H9 (cell line): Measurements from ENCODE around the gene ERFE. TPM values are rescaled to one million over a fixed set of nuclear protein-coding genes. Genes with fewer than 3 reads are reported as not detected.

Source experiments
- DNase-seq: peaks from one replicate; pipeline ENCODE4 v3.0.0-alpha.2; 2017
- H2AFZ ChIP-seq: one replicate; pipeline ENCODE4 v1.6.1; 2013; ENCODE audit warnings: mild to moderate bottlenecking, low read length, control low read depth, moderate library complexity
- H2AK5ac ChIP-seq: 2 replicates; pipeline ENCODE4 v1.6.1; 2013; ENCODE audit warnings: low read length, control low read depth, mixed read lengths; ENCODE audit not compliant: insufficient read length
- H2BK120ac ChIP-seq: one replicate; pipeline ENCODE4 v1.6.1; 2013; ENCODE audit warnings: low read depth, mild to moderate bottlenecking, low read length, control low read depth, inconsistent platforms; ENCODE audit not compliant: poor library complexity, severe bottlenecking
- H2BK12ac ChIP-seq: 2 replicates; pipeline ENCODE4 v1.6.1; 2013; ENCODE audit warnings: low read length, control low read depth, mixed read lengths, low read depth; ENCODE audit not compliant: insufficient read length
- H2BK15ac ChIP-seq: 2 replicates; pipeline ENCODE4 v1.6.1; 2013; ENCODE audit warnings: low read depth, low read length, control low read depth
- H2BK20ac ChIP-seq: one replicate; pipeline ENCODE4 v1.6.1; 2013; ENCODE audit warnings: low read depth, mild to moderate bottlenecking, low read length, control low read depth, inconsistent platforms; ENCODE audit not compliant: poor library complexity, severe bottlenecking
- H2BK5ac ChIP-seq: 2 replicates; pipeline ENCODE4 v1.6.1; 2013; ENCODE audit warnings: low read length, control low read depth, mixed read lengths; ENCODE audit not compliant: insufficient read length
- H3K14ac ChIP-seq: 2 replicates; pipeline ENCODE4 v1.6.1; 2013; ENCODE audit warnings: low read length, control low read depth; ENCODE audit not compliant: insufficient read depth
- H3K18ac ChIP-seq: 2 replicates; pipeline ENCODE4 v1.6.1; 2013; ENCODE audit warnings: low read depth, mild to moderate bottlenecking, mixed read lengths, low read length, control low read depth; ENCODE audit not compliant: insufficient read length
- H3K23ac ChIP-seq: 2 replicates; pipeline ENCODE4 v1.6.1; 2013; ENCODE audit warnings: low read length, control low read depth, mixed read lengths, low read depth; ENCODE audit not compliant: insufficient read length
- H3K23me2 ChIP-seq: 2 replicates; pipeline ENCODE4 v1.6.1; 2013; ENCODE audit warnings: low read depth, mild to moderate bottlenecking, mixed read lengths, low read length, control low read depth; ENCODE audit not compliant: insufficient read length, poor library complexity, severe bottlenecking
- H3K27ac ChIP-seq: 2 replicates; pipeline ENCODE4 v1.5.1; 2013; ENCODE audit warnings: low read length, control low read depth, mixed read lengths, low read depth; ENCODE audit not compliant: insufficient read length
- H3K27me3 ChIP-seq: 2 replicates; pipeline ENCODE4 v1.6.1; 2013; ENCODE audit warnings: low read length, control low read depth, inconsistent platforms; ENCODE audit not compliant: insufficient read depth
- H3K4ac ChIP-seq: 2 replicates; pipeline ENCODE4 v1.6.1; 2013; ENCODE audit warnings: low read depth, mild to moderate bottlenecking, control low read depth, inconsistent platforms, low read length, moderate library complexity
- H3K4me1 ChIP-seq: 2 replicates; pipeline ENCODE4 v1.6.1; 2013; ENCODE audit warnings: low read length, control low read depth, inconsistent platforms; ENCODE audit not compliant: insufficient read depth
- H3K4me2 ChIP-seq: 2 replicates; pipeline ENCODE4 v1.6.1; 2013; ENCODE audit warnings: low read length, control low read depth, mixed read lengths; ENCODE audit not compliant: insufficient read length, insufficient read depth
- H3K56ac ChIP-seq: 2 replicates; pipeline ENCODE4 v1.6.1; 2013; ENCODE audit warnings: low read depth, mild to moderate bottlenecking, mixed read lengths, low read length, control low read depth; ENCODE audit not compliant: insufficient read length
- H3K79me1 ChIP-seq: 2 replicates; pipeline ENCODE4 v1.6.1; 2013; ENCODE audit warnings: low read depth, mild to moderate bottlenecking, moderate library complexity, low read length, control low read depth, inconsistent platforms; ENCODE audit not compliant: insufficient read depth, poor library complexity, severe bottlenecking
- H3K79me2 ChIP-seq: 2 replicates; pipeline ENCODE4 v1.6.1; 2013; ENCODE audit warnings: low read length, control low read depth, inconsistent platforms; ENCODE audit not compliant: insufficient read depth
- H3K9ac ChIP-seq: 2 replicates; pipeline ENCODE4 v1.6.1; 2013; ENCODE audit warnings: low read length, control low read depth, mixed read lengths; ENCODE audit not compliant: insufficient read length; ENCODE audit errors: extremely low read depth
- H3K9me3 ChIP-seq: one replicate; pipeline ENCODE4 v1.6.1; 2013; ENCODE audit warnings: low read depth, low read length, inconsistent platforms; ENCODE audit not compliant: control insufficient read depth
- H3T11ph ChIP-seq: one replicate; pipeline ENCODE4 v1.6.1; 2013; ENCODE audit warnings: mild to moderate bottlenecking, low read length, control low read depth, inconsistent platforms
- H4K20me1 ChIP-seq: one replicate; pipeline ENCODE4 v1.6.1; 2013; ENCODE audit not compliant: control insufficient read depth, insufficient read length, insufficient read depth
- H4K5ac ChIP-seq: 2 replicates; pipeline ENCODE4 v1.6.1; 2013; ENCODE audit warnings: low read depth, mild to moderate bottlenecking, mixed read lengths, low read length, control low read depth; ENCODE audit not compliant: insufficient read length
- H4K8ac ChIP-seq: replicated peaks from 2 replicates; pipeline ENCODE4 v1.6.1; 2013; ENCODE audit warnings: low read length, control low read depth, mixed read lengths, low read depth; ENCODE audit not compliant: insufficient read length
- H4K91ac ChIP-seq: 2 replicates; pipeline ENCODE4 v1.6.1; 2013; ENCODE audit warnings: low read depth, mild to moderate bottlenecking, moderate library complexity, mixed read lengths, low read length, control low read depth; ENCODE audit not compliant: insufficient read length
- H3K27ac Mint-ChIP-seq, 3 experiments: 2 replicates in 2 of 3; 3 replicates in 1 of 3; pipeline ENCODE4 v1.8.0; 2020 to 2021; ENCODE audit warnings: mixed read lengths in 3 of 3, mild to moderate bottlenecking in 1 of 3, moderate library complexity in 1 of 3
- H3K27me3 Mint-ChIP-seq: 2 replicates; pipeline ENCODE4 v1.8.0; 2021; ENCODE audit warnings: low read depth, mild to moderate bottlenecking, moderate library complexity, mixed read lengths
- H3K36me3 Mint-ChIP-seq, 3 experiments: 2 replicates in 2 of 3; 3 replicates in 1 of 3; pipeline ENCODE4 v1.8.0; 2020 to 2021; ENCODE audit warnings: low read depth in 3 of 3, mixed read lengths in 3 of 3; ENCODE audit not compliant: insufficient read depth in 1 of 3
- H3K4me1 Mint-ChIP-seq, 2 experiments: 2 replicates each; pipeline ENCODE4 v1.8.0; 2020; ENCODE audit warnings: mixed read lengths in 2 of 2
- H3K4me3 Mint-ChIP-seq, 2 experiments: 2 replicates in 1 of 2; 3 replicates in 1 of 2; pipeline ENCODE4 v1.8.0; 2020 to 2021; ENCODE audit warnings: mild to moderate bottlenecking in 2 of 2, mixed read lengths in 2 of 2, moderate library complexity in 1 of 2
- H3K9me3 Mint-ChIP-seq, 2 experiments: 2 replicates in 1 of 2; 3 replicates in 1 of 2; pipeline ENCODE4 v1.8.0; 2020; ENCODE audit warnings: mild to moderate bottlenecking in 2 of 2, mixed read lengths in 2 of 2, moderate library complexity in 1 of 2
- WGBS: extraction: QIAGEN DNeasy Blood & Tissue Kit; methylation state at CpG from one replicate; pipeline ENCODE4 v1.1.7; 2013; ENCODE audit warnings: missing lambda C conversion rate, low lambda C conversion rate, mixed read lengths; ENCODE audit not compliant: insufficient read length; ENCODE audit errors: extremely low coverage; 5-methylcytosine and 5-hydroxymethylcytosine counted together
- total RNA-seq: library from RNA; stranded (reverse); gene quantifications from 2 replicates; pipeline ENCODE4 v1.2.1, GENCODE V29; 2021
- TF ChIP-seq, protein P1 (sequence below): fragments of 200-600 bp; sonication (generic); conservative IDR thresholded peaks from 3 replicates; pipeline ENCODE4 v1.8.0; 2021; ENCODE audit warnings: antibody characterized with exemption, mild to moderate bottlenecking

Gene ERFE
- total RNA-seq, 1 experiment from 2014 or later = 2.1 TPM

DNA sequence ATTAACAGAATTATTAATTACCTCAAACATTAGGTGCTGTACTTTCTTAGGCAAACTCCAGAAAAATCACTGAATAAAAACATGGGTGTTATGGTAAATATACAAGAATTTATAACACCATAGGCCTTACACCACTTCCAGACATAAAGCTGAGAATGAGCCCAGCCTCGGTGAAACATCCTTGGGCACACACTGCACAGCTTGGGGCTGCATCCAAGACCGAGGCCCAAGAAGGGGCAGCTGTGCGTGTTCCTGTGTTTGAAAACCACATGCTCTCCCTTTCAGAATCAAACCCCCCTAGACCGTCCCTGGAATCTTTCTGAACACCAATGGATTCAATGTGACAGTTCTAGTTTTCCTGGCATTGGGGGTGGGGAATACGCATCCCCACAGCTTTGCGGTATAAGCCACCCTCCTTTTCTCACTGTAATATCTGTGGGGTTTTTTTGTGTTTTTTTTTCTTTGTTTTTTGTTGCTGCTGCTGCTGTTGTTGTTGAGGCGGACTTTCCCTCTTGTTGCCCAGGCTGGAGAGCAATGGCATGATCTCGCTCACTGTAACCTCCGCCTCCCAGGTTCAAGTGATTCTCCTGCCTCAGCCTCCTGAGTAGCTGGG, 12.9 kb downstream of the ERFE start:
- no peak overlapping the region for H4K91ac ChIP-seq
- H2AK5ac ChIP-seq = no peak overlapping the region
- no peaks in the 10 kb centered on the region for H3K79me2 ChIP-seq
- H3K23me2 ChIP-seq = no peaks in the 10 kb centered on the region
- H3K23ac ChIP-seq = no peak overlapping the region
- DNase-seq = no peak
- H2BK5ac ChIP-seq = no peak overlapping the region
- Mint-ChIP-seq H3K27ac (peak overlapping the region in 1 of 3 experiments; percentile 69; a peak in 1 of 7 replicates), H3K9me3 (no peaks in the 10 kb centered on the region), H3K4me3 (no peak overlapping the region), H3K36me3 (peaks cover 16 to 58% (median 35%) of the 10 kb centered on the region in 3 experiments; a peak in 6 of 7 replicates), H3K27me3 (no peaks in the 10 kb centered on the region), H3K4me1 (no peaks in the 10 kb centered on the region)
- TF ChIP-seq, protein P1, sequence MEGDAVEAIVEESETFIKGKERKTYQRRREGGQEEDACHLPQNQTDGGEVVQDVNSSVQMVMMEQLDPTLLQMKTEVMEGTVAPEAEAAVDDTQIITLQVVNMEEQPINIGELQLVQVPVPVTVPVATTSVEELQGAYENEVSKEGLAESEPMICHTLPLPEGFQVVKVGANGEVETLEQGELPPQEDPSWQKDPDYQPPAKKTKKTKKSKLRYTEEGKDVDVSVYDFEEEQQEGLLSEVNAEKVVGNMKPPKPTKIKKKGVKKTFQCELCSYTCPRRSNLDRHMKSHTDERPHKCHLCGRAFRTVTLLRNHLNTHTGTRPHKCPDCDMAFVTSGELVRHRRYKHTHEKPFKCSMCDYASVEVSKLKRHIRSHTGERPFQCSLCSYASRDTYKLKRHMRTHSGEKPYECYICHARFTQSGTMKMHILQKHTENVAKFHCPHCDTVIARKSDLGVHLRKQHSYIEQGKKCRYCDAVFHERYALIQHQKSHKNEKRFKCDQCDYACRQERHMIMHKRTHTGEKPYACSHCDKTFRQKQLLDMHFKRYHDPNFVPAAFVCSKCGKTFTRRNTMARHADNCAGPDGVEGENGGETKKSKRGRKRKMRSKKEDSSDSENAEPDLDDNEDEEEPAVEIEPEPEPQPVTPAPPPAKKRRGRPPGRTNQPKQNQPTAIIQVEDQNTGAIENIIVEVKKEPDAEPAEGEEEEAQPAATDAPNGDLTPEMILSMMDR = no peak
- no peak overlapping the region for H3K14ac ChIP-seq
- no peaks in the 10 kb centered on the region for H3K27me3 ChIP-seq
- no peak overlapping the region for H2BK120ac ChIP-seq
- H2BK15ac ChIP-seq = no peak overlapping the region
- no peak overlapping the region for H3K27ac ChIP-seq
- no peaks in the 10 kb centered on the region for H3K9me3 ChIP-seq
- H3T11ph ChIP-seq = no peak overlapping the region
- H2BK20ac ChIP-seq = no peak overlapping the region
- no peak overlapping the region for H2AFZ ChIP-seq
- no peak overlapping the region for H3K56ac ChIP-seq
- H3K9ac ChIP-seq = no peak overlapping the region
- WGBS = no CpG with 5 or more reads among the region's 9 CpGs
- no peak overlapping the region for H2BK12ac ChIP-seq
- no peaks in the 10 kb centered on the region for H3K4me1 ChIP-seq
- no peaks in the 10 kb centered on the region for H3K79me1 ChIP-seq
- H3K4ac ChIP-seq = no peak overlapping the region
- H4K8ac ChIP-seq = no peak overlapping the region
- H3K4me2 ChIP-seq = no peak overlapping the region
- H4K20me1 ChIP-seq = no peaks in the 10 kb centered on the region
- H4K5ac ChIP-seq = no peak overlapping the region
- H3K18ac ChIP-seq = no peak overlapping the region
